ENCODE measurements around the gene CATSPERD. TPM values are rescaled to one million over a fixed set of nuclear protein-coding genes. Genes with fewer than 3 reads are reported as not detected.
"Not testable (repeated sequence)": the region's sequence is repeated elsewhere in the genome, so short reads cannot be mapped to it uniquely, and the experiment has no call there.

The CATSPERD gene
- total RNA-seq, 4 donors from 2014 or later, result not detected

GRCh38 chr19:5772416-5772815 lies 52.0 kb downstream of the CATSPERD start:
- Histone ChIP-seq H3K4me1 (no peaks in the 10 kb centered on the region), H3K36me3 (no peaks in the 10 kb centered on the region), H3K27me3 (peaks cover 0 to 4% (median 2%) of the 10 kb centered on the region in 3 donors), H3K4me3 (no peak overlapping the region), H3K9me3 (no peaks in the 10 kb centered on the region), H3K27ac (no peak overlapping the region)
- no peak for TF ChIP-seq POLR2A (IDR thresholded peaks at IDR 0.05)
- TF ChIP-seq, protein P1, sequence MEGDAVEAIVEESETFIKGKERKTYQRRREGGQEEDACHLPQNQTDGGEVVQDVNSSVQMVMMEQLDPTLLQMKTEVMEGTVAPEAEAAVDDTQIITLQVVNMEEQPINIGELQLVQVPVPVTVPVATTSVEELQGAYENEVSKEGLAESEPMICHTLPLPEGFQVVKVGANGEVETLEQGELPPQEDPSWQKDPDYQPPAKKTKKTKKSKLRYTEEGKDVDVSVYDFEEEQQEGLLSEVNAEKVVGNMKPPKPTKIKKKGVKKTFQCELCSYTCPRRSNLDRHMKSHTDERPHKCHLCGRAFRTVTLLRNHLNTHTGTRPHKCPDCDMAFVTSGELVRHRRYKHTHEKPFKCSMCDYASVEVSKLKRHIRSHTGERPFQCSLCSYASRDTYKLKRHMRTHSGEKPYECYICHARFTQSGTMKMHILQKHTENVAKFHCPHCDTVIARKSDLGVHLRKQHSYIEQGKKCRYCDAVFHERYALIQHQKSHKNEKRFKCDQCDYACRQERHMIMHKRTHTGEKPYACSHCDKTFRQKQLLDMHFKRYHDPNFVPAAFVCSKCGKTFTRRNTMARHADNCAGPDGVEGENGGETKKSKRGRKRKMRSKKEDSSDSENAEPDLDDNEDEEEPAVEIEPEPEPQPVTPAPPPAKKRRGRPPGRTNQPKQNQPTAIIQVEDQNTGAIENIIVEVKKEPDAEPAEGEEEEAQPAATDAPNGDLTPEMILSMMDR (IDR thresholded peaks at IDR 0.05 in 4 of 5, conservative IDR thresholded peaks at IDR 0.05 in 1 of 5), result no peak
- ATAC-seq (no peak), DNase-seq (no peak)
- in situ Hi-C loops (cut with MboI; ENCODE audit: low sequenced_read_pairs in 4 of 4), result no loop called here
- intact Hi-C loops (cut with DNase I; ENCODE audit: low total_unique reads), result no loop called here

DNA sequence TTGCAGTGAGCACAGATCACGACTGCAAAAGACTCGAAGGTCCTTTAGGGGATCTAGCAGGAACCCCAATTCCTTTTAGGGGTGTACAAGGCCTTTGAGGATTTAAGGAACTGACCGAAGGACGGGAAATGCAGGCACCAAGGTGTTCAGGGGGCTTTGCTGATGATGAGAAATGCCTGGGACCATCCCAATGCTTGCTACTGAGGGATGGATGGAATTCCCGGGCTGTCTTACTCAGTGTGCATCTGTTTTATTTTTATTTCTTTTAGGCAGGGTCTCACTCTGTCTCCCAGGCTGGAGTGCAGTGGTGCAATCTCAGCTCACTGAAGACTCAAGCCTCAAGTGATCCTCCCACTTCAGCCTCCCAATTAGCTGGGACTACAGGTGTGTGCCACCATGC lies 52.8 kb downstream of the CATSPERD start:
- Histone ChIP-seq H3K4me1 (no peaks in the 10 kb centered on the region), H3K4me3 (no peak overlapping the region), H3K27me3 (peaks cover 0 to 4% (median 2%) of the 10 kb centered on the region in 3 donors), H3K27ac (no peak overlapping the region), H3K9me3 (no peaks in the 10 kb centered on the region), H3K36me3 (no peaks in the 10 kb centered on the region)
- ATAC-seq (no peak), DNase-seq (no peak)
- TF ChIP-seq POLR2A (IDR thresholded peaks at IDR 0.05), result no peak
- TF ChIP-seq, protein P1 (IDR thresholded peaks at IDR 0.05 in 4 of 5, conservative IDR thresholded peaks at IDR 0.05 in 1 of 5), result no peak
- in situ Hi-C loops (cut with MboI; ENCODE audit: low sequenced_read_pairs in 4 of 4), result no loop called here
- intact Hi-C loops (cut with DNase I; ENCODE audit: low total_unique reads), result no loop called here

DNA sequence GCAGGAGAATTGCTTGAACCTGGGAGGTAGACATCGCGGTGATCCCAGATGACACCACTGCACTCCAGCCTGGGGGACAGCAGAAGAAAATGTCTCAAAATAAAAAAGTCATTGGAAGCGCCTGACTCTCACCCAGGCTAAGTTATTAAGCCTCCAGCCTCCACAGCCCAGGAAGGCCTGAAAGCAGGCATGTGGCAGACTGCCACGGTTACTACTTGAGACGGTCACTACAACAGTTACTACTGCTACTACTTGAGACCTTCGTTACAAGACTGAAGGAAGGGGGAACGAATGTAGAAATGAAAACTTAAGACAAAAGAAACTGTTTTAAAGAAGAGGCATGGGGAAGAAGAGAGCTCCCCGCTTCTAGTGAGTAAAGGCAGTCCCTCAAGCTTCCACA lies 54.5 kb downstream of the CATSPERD start:
- no peak for ATAC-seq
- in situ Hi-C loops (cut with MboI; ENCODE audit: low sequenced_read_pairs in 4 of 4), result no loop called here
- Histone ChIP-seq H3K4me1 (no peaks in the 10 kb centered on the region), H3K27ac (no peak overlapping the region), H3K4me3 (no peak overlapping the region), H3K27me3 (peaks cover 0 to 4% (median 2%) of the 10 kb centered on the region in 3 donors), H3K36me3 (no peaks in the 10 kb centered on the region), H3K9me3 (no peaks in the 10 kb centered on the region)
- intact Hi-C loops (cut with DNase I; ENCODE audit: low total_unique reads), result no loop called here
- DNase-seq, result no peak
- no peak for TF ChIP-seq POLR2A (IDR thresholded peaks at IDR 0.05)
- TF ChIP-seq, protein P1 (IDR thresholded peaks at IDR 0.05 in 4 of 5, conservative IDR thresholded peaks at IDR 0.05 in 1 of 5), result no peak

DNA sequence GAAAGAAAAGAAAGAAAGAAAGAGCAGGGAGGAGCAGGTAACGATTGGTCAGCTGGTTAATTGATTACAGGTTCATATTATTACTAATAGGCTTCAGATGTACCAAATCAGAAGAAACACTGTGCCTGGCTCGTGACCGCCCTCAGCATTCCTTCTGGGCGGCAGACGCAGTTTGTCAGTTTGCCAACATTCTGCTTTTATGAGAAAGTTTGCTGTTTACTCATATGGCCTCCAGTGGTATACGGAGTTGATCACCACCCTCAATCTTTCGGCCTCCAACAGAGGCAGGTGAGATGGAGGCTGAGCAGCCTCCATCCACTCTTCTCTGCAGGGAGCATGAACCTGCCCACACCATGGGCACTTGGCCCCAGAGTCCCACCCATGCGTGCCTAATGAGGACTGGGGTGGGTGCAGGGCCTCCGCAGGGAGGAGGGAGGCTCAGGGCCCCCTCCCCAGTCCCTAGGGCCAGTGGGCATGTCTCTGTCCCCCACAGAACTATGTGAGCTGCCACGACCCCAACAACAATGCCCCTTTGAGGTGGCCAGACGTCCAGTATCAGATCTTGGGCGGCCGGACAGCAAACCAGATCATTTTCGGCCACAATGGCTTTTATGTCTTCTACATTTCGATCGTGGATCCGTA lies 55.4 kb downstream of the CATSPERD start:
- no peak for ATAC-seq
- Histone ChIP-seq H3K9me3 (no peaks in the 10 kb centered on the region), H3K4me1 (no peaks in the 10 kb centered on the region), H3K36me3 (no peaks in the 10 kb centered on the region), H3K27me3 (peaks cover 0 to 4% (median 2%) of the 10 kb centered on the region in 3 donors), H3K4me3 (no peak overlapping the region), H3K27ac (no peak overlapping the region)
- no peak for DNase-seq
- TF ChIP-seq, protein P1 (IDR thresholded peaks at IDR 0.05 in 4 of 5, conservative IDR thresholded peaks at IDR 0.05 in 1 of 5), result no peak
- no peak for TF ChIP-seq POLR2A (IDR thresholded peaks at IDR 0.05)
- intact Hi-C loops (cut with DNase I; ENCODE audit: low total_unique reads), result no loop called here
- in situ Hi-C loops (cut with MboI; ENCODE audit: low sequenced_read_pairs in 4 of 4), result no loop called here

GRCh38 chr19:5778402-5778801 lies 58.0 kb downstream of the CATSPERD start:
- Histone ChIP-seq H3K4me1 (no peaks in the 10 kb centered on the region), H3K27ac (no peak overlapping the region), H3K9me3 (no peaks in the 10 kb centered on the region), H3K36me3 (no peaks in the 10 kb centered on the region), H3K27me3 (peaks cover 0 to 2% (median 0%) of the 10 kb centered on the region in 3 donors), H3K4me3 (no peak overlapping the region)
- in situ Hi-C loops (cut with MboI; ENCODE audit: low sequenced_read_pairs in 4 of 4), result no loop called here
- TF ChIP-seq, protein P1 (IDR thresholded peaks at IDR 0.05 in 4 of 5, conservative IDR thresholded peaks at IDR 0.05 in 1 of 5), result no peak
- TF ChIP-seq POLR2A (IDR thresholded peaks at IDR 0.05), result no peak
- DNase-seq (no peak), ATAC-seq (no peak)
- intact Hi-C loops (cut with DNase I; ENCODE audit: low total_unique reads), result no loop called here

DNA sequence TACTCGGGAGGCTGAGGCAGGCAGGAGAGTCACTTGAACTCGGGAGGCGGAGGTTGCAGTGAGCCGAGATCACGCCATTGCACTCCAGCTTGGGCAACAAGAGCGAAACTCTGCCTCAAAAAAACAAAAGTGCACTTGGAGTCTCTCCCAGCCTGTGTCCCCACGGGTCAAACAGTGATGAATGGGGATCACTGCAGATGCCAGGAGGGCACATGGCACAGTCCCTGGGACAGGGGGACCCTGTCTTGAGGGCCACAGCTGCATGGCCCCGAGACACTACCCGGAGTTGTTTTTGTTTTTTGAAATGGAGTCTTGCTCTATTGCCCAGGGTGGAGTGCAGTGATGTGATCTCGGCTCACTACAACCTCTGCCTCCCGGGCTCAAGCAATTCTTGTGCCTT lies 60.5 kb downstream of the CATSPERD start:
- H3K4me1 ChIP-seq; H3K27ac ChIP-seq; DNase-seq; intact Hi-C loops (cut with DNase I; ENCODE audit: low total_unique reads); H3K9me3 ChIP-seq; H3K4me3 ChIP-seq; H3K27me3 ChIP-seq; ATAC-seq; in situ Hi-C loops (cut with MboI; ENCODE audit: low sequenced_read_pairs in 4 of 4): not testable (repeated sequence)
- H3K36me3 ChIP-seq, result peaks cover under 1 to 17% of the 10 kb centered on the region in 2 donors
